SK-N-MC (cell line): ENCODE data around the gene CNOT6.
"Not testable (repeated sequence)": the region's sequence is repeated elsewhere in the genome, so short reads cannot be mapped to it uniquely, and the experiment has no call there.

ENCODE experiments used
- DNase-seq: peaks from one replicate; pipeline ENCODE4 v3.0.0-alpha.2; 2011; ENCODE audit warnings: low read depth, low spot score
- H3K27ac ChIP-seq: fragments of 200-600 bp; sonication (generic); 2 replicates; pipeline ENCODE4 v1.5.1; 2016; ENCODE audit warnings: mixed run types
- H3K36me3 ChIP-seq: fragments of 200-600 bp; sonication (generic); 2 replicates; pipeline ENCODE4 v1.6.1; 2017; ENCODE audit warnings: antibody characterized with exemption, low read length, mixed read lengths; ENCODE audit not compliant: insufficient read depth
- H3K4me3 ChIP-seq: fragments of 200-600 bp; sonication (generic); 2 replicates; pipeline ENCODE4 v1.5.1; 2016
- H3K9ac ChIP-seq: fragments of 200-600 bp; sonication (generic); 2 replicates; pipeline ENCODE4 v1.8.0; 2017; ENCODE audit warnings: mixed run types, mixed read lengths; ENCODE audit not compliant: insufficient read length
- H3K9me3 ChIP-seq: fragments of 200-600 bp; sonication (generic); 2 replicates; pipeline ENCODE4 v1.6.1; 2017; ENCODE audit warnings: low read depth, mild to moderate bottlenecking, antibody characterized with exemption, low read length, moderate library complexity, mixed read lengths
- EZH2 ChIP-seq: fragments of 200-600 bp; sonication (generic); IDR thresholded peaks from one replicate; pipeline ENCODE4 v1.6.1; 2017; ENCODE audit warnings: antibody characterized with exemption
- FOXP2 ChIP-seq: optimal IDR thresholded peaks from 2 replicates; pipeline ENCODE3; 2011; ENCODE audit warnings: mild to moderate bottlenecking, moderate library complexity; ENCODE audit not compliant: insufficient read depth; ENCODE audit errors: extremely low read length, control extremely low read depth
- POLR2AphosphoS5 ChIP-seq: IDR thresholded peaks from 2 replicates; pipeline ENCODE4 v1.6.1; 2012; ENCODE audit warnings: mild to moderate bottlenecking, low read depth, low read length, borderline replicate concordance

The CNOT6 gene

DNA sequence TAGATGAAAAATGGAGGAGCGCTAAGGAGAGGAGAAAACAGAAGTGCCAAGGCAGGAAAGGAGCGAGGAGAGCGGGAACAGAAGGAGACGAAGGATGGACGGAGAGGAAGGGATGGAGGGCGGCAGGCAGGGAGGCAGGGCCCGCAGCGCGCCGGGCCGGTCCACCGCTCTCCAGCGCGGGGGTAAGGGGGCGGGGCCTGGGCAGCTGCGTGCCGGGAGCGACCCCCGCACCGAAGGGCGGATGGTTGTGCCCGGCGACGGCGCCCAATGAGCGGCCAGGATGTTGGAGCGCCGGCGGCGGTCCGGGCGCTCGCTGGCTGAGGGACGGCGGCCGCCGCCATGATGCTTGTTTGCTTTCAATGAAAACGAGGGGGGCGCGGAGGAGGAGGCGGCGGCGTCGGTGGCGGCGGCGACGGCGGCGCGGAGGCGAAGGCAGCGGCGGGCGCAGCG is at the start of gene CNOT6:
TSS of gene CNOT6 (plus strand) at position 320 of the 450 bp plus-strand sequence. CDS start 34,898 bp downstream, outside the sequence.
- Histone ChIP-seq H3K36me3 (peaks cover 39% of the 10 kb centered on the region), H3K9ac (peak within 1 kb of the TSS; percentile 98), H3K27ac (peak within 1 kb of the TSS; percentile 85), H3K4me3 (peak within 1 kb of the TSS; percentile 93), H3K9me3 (no peaks in the 10 kb centered on the region)
- no peak for DNase-seq
- no peak for TF ChIP-seq EZH2
- peak; percentile 68 for TF ChIP-seq POLR2AphosphoS5
- no peak for TF ChIP-seq FOXP2

DNA sequence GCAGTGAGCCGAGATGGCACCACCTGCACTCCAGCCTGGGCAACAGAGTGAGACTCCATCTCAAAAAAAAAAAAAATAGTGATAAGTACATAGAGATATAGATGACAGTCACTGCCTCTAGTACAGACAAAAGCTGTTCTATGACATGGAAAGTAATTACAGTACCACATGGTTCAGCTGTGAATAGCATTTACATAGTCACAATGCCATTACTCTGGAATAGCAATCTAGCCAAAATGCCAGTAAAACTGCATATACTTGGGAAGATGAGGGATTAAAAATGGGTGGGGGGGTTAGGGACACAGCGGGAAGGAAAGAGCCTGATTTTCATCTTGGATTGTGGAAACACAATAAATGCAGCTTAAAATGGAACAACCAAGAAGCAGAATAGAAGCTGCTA is 39.4 kb upstream of the CNOT6 start:
- no peaks in the 10 kb centered on the region for H3K36me3 ChIP-seq
- no peaks in the 10 kb centered on the region for H3K9me3 ChIP-seq
- H3K9ac ChIP-seq, result no peak overlapping the region
- TF ChIP-seq FOXP2, result no peak
- no peak for TF ChIP-seq EZH2
- TF ChIP-seq POLR2AphosphoS5, result no peak
- H3K27ac ChIP-seq, result no peak overlapping the region
- H3K4me3 ChIP-seq, result no peak overlapping the region
- DNase-seq, result no peak

DNA sequence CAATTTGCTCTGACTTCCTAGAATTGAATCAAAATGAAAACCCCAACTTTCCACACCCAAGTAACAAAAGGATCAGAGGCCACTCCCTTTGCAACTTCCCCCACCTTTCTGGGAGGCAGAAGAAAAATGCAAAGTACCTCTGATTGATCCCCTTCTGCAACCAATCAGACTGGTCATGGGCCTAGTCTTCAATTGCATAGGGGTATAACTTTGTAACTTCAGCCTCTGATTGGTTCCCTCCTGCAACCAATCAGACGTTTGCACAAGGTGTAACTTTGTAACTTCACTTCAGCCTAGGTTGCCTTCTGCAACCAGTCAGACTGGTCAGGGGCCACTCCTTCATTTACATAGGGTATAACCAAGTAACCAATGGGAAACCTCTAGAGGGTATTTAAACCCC is 38.3 kb upstream of the CNOT6 start:
- Histone ChIP-seq H3K9ac (no peak overlapping the region), H3K4me3 (no peak overlapping the region), H3K36me3 (no peaks in the 10 kb centered on the region), H3K27ac (no peak overlapping the region), H3K9me3 (no peaks in the 10 kb centered on the region)
- TF ChIP-seq EZH2 (no peak), POLR2AphosphoS5 (no peak), FOXP2 (no peak)
- no peak for DNase-seq

DNA sequence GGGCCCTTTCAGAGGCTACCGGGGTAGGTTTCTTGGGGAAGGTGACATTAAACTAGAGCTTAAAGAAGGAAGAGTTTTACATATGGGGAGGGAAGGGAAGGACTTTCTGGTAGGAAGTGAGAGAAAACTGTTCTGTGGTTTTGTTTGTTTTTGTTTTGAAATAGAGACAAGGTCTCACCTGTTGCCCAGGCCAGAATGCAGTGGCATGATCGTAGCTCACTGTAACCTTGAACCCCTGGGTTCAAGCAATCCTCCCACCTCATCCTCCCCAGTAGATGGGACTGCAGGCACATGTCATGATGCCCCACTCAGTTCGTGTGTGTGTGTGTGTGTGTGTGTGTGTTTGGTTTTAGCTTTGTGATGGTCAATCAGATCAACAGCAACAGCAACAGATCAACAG is 37.4 kb upstream of the CNOT6 start:
- no peaks in the 10 kb centered on the region for H3K9me3 ChIP-seq
- DNase-seq, result no peak
- H3K4me3 ChIP-seq, result no peak overlapping the region
- H3K9ac ChIP-seq, result no peak overlapping the region
- no peaks in the 10 kb centered on the region for H3K36me3 ChIP-seq
- TF ChIP-seq FOXP2 (no peak), EZH2 (no peak), POLR2AphosphoS5 (no peak)
- H3K27ac ChIP-seq, result no peak overlapping the region

DNA sequence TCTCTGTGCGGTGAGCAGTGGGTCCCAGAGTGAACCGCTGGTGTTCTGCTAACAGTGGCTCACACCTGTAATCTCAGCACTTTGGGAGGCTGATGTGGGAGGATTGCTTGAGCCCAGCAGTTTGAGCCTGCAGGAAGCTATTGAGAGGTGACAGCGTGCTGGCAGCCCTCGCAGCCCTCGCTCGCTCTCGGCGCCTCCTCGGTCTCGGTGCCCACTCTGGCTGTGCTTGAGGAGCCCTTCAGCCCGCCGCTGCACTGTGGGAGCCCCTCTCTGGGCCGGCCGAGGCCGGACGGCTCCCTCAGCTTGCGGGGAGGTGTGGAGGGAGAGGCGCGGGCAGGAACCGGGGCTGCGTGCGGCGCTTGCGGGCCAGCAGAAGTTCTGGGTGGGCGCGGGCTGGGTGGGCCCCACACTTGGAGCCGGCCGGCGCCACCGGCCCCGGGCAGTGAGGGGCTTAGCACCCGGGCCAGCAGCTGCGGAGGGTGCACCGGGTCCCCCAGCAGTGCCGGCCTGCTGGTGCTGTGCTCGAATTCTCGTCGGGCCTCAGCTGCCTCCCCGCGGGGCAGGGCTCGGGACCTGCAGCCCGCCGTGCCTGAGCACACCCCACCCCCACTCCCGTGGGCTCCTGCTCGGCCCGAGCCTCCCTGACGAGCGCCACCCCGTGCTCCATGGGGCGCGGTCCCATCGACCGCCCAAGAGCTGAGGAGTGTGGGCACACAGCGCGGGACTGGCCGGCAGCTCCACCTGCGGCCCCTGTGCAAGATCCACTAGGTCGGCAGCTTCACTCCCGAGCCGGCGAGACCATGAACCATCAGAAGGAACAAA is 35.1 kb upstream of the CNOT6 start:
- not testable (repeated sequence) for H3K9me3 ChIP-seq, H3K27ac ChIP-seq, DNase-seq, H3K36me3 ChIP-seq, H3K9ac ChIP-seq, H3K4me3 ChIP-seq

DNA sequence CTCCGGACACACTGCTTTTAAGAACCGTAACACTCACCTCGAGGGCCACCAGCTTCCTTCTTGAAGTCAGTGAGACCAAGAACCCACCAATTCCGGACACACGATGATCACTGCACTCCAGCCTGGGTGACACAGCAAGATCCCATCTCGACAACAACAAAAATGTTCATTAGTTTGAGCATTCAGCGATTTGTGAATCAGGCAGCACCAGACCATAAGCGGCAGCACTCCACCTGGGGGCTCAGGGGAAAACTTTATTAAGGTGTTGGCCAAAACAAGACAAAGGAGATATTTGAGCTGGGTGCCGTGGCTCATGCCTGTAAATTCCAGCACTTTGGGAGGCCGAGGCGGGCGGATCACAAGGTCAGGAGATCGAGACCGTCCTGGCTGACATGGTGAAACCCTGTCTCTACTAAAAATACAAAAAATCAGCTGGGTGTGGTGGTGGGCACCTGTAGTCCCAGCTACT is 34.5 kb upstream of the CNOT6 start:
- not testable (repeated sequence) for H3K4me3 ChIP-seq, H3K27ac ChIP-seq, H3K9me3 ChIP-seq, DNase-seq, H3K36me3 ChIP-seq, H3K9ac ChIP-seq

DNA sequence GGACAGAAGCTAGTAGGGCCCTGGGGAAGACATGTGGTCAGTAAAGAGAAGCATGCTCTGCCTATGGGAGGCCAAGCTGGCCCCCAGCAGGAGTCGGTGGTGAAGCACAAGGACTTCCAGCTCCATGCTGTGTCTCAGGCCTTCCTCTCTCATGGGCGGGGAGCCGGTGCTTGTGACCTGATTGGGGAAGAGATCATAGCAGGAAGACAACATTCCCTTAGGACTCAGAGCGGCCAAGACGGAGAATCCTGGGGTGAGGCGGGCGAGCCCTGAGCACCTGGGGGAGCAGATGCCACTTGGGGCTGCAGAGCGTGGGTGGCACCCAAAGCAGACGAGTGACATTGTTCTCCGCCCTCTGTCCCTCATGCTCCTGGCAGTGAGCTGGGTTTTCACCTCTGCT is 33.3 kb upstream of the CNOT6 start:
- no peak for TF ChIP-seq EZH2
- no peak for TF ChIP-seq FOXP2
- TF ChIP-seq POLR2AphosphoS5, result no peak
- DNase-seq, result no peak
- H3K4me3 ChIP-seq, result no peak overlapping the region
- no peak overlapping the region for H3K27ac ChIP-seq
- H3K36me3 ChIP-seq, result no peaks in the 10 kb centered on the region
- no peak overlapping the region for H3K9ac ChIP-seq
- no peaks in the 10 kb centered on the region for H3K9me3 ChIP-seq

DNA sequence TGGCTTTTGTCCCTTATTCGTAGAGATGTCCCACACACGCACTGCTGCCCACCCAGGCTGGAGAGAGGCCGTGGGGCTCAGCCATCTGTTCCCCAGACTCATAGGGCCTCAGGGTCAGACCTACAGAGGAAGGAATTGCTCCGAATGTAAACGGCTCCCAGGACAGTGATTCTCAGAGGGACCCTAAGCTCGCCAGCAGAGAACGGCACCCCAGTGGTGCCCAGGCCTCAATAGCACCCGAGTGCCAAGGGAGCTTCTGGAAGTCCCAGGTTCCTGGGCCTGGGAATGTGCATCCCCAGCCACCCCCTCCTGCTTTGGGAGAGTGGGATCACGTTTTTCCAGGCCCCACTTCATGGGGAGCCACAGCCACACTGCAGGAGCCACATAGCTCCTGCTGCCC is 32.9 kb upstream of the CNOT6 start:
- Histone ChIP-seq H3K4me3 (no peak overlapping the region), H3K9me3 (no peaks in the 10 kb centered on the region), H3K27ac (no peak overlapping the region), H3K36me3 (no peaks in the 10 kb centered on the region), H3K9ac (no peak overlapping the region)
- DNase-seq, result no peak
- TF ChIP-seq POLR2AphosphoS5, result no peak
- no peak for TF ChIP-seq EZH2
- no peak for TF ChIP-seq FOXP2

DNA sequence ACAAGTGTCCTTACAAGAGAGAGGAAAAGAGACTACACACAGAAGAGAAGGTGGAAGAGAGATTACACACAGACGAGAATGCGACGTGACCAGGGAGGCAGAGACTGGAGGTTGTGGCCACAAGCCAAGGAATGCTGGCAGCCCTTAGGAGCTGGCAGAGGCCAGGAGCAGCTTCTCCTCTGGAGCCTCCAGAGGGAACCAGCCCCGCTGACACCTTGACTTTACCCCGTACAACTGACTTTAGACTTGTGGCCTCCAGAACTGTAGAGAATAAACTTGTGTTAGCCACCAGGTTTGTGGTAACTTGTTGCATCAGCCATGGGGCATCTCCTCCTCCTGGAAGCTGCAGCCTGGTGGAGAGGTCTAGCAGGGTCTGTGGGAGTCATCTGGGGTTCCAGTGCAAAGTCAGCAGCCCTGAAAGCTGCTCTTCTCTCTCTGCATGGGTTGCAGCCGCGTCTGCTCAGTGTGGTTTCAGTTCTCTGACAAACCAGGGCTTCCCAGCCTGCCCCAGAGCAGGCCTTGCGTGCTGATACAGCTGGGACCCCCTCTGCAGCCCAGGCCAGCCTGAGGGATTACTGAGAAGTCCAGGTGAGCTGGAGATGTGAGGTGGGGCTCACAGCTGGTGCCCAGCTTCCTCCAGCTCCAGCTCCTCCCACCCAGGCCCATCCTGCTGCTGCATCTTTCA is 30.8 kb upstream of the CNOT6 start:
- DNase-seq, result no peak
- H3K36me3 ChIP-seq, result no peaks in the 10 kb centered on the region
- no peak overlapping the region for H3K9ac ChIP-seq
- no peak overlapping the region for H3K4me3 ChIP-seq
- no peaks in the 10 kb centered on the region for H3K9me3 ChIP-seq
- TF ChIP-seq FOXP2 (no peak), EZH2 (no peak), POLR2AphosphoS5 (no peak)
- no peak overlapping the region for H3K27ac ChIP-seq
